DOHH2 (cell line): ENCODE measurements around the gene PPP1R26.

Source experiments
- EZH2phosphoT487 ChIP-seq: fragments of 200-600 bp; sonication (generic); IDR thresholded peaks from 2 replicates; pipeline ENCODE4 v1.6.1; 2017; ENCODE audit warnings: borderline replicate concordance, mild to moderate bottlenecking, antibody characterized with exemption, low read length, moderate library complexity, mixed read lengths
- TF ChIP-seq, protein P1 (sequence below): fragments of 200-600 bp; sonication (generic); IDR thresholded peaks from one replicate; pipeline ENCODE4 v1.5.1; 2014; ENCODE audit warnings: antibody characterized with exemption, mild to moderate bottlenecking, low read depth, low read length; ENCODE audit not compliant: poor library complexity, severe bottlenecking

DNA sequence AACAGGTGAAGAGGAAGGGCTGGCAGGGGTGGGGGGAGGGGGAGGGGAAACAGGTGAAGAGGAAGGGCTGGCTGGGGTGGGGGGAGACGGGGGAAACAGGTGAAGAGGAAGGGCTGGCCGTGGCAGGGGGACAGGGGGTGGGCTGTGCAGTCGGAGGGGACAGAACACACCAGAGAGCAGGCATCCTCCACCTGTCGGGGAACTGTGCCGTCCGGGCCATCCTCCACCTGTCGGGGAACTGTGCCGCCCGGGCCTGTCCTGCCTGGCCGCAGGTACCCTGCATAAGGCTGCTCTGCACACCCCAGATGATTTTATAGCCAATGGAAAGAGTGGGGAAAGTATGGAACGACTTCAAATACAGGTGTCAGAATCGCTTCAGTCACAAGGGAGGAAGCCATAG is 32.5 kb upstream of the PPP1R26 start:
- TF ChIP-seq, protein P1, sequence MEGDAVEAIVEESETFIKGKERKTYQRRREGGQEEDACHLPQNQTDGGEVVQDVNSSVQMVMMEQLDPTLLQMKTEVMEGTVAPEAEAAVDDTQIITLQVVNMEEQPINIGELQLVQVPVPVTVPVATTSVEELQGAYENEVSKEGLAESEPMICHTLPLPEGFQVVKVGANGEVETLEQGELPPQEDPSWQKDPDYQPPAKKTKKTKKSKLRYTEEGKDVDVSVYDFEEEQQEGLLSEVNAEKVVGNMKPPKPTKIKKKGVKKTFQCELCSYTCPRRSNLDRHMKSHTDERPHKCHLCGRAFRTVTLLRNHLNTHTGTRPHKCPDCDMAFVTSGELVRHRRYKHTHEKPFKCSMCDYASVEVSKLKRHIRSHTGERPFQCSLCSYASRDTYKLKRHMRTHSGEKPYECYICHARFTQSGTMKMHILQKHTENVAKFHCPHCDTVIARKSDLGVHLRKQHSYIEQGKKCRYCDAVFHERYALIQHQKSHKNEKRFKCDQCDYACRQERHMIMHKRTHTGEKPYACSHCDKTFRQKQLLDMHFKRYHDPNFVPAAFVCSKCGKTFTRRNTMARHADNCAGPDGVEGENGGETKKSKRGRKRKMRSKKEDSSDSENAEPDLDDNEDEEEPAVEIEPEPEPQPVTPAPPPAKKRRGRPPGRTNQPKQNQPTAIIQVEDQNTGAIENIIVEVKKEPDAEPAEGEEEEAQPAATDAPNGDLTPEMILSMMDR = no peak
- no peak for TF ChIP-seq EZH2phosphoT487
